Trophoblast cell (in vitro differentiated cells and primary cell): ENCODE data around the gene MEOX2.

Experiments
- DNase-seq, 2 donors: peaks; one replicate each; pipeline ENCODE4 v3.0.0-alpha.2; 2016
- H2AFZ ChIP-seq: 2 replicates; pipeline ENCODE4 v1.6.1; 2013; ENCODE audit warnings: low read length, moderate library complexity, mild to moderate bottlenecking; ENCODE audit not compliant: insufficient read depth, poor library complexity
- H2AK5ac ChIP-seq: 2 replicates; pipeline ENCODE4 v1.6.1; 2013; ENCODE audit warnings: mild to moderate bottlenecking, low read length
- H2BK120ac ChIP-seq: 2 replicates; pipeline ENCODE4 v1.6.1; 2013; ENCODE audit warnings: low read length, mild to moderate bottlenecking, moderate library complexity; ENCODE audit not compliant: insufficient read depth, poor library complexity
- H2BK12ac ChIP-seq: 2 replicates; pipeline ENCODE4 v1.6.1; 2013; ENCODE audit warnings: mild to moderate bottlenecking, low read length, moderate library complexity
- H2BK5ac ChIP-seq: 2 replicates; pipeline ENCODE4 v1.6.1; 2013; ENCODE audit warnings: low read length, low read depth, moderate library complexity, mild to moderate bottlenecking; ENCODE audit not compliant: poor library complexity
- H3K14ac ChIP-seq: 2 replicates; pipeline ENCODE4 v1.6.1; 2013; ENCODE audit warnings: mild to moderate bottlenecking, low read length
- H3K18ac ChIP-seq: 2 replicates; pipeline ENCODE4 v1.6.1; 2013; ENCODE audit warnings: mild to moderate bottlenecking, low read length
- H3K23ac ChIP-seq: 2 replicates; pipeline ENCODE4 v1.6.1; 2013; ENCODE audit warnings: low read length
- H3K27ac ChIP-seq: 2 replicates; pipeline ENCODE4 v1.5.1; 2013; ENCODE audit warnings: low read depth, mild to moderate bottlenecking, inconsistent platforms, low read length, moderate library complexity
- H3K27me3 ChIP-seq: 2 replicates; pipeline ENCODE4 v1.6.1; 2013; ENCODE audit warnings: inconsistent platforms, mild to moderate bottlenecking, low read length, moderate library complexity; ENCODE audit not compliant: insufficient read depth
- H3K36me3 ChIP-seq, 2 experiments: 1 replicate in 1 of 2; 2 replicates in 1 of 2; pipeline ENCODE4 v1.6.1; 2013; ENCODE audit warnings: low read length in 2 of 2, mild to moderate bottlenecking in 2 of 2, moderate library complexity in 1 of 2; ENCODE audit not compliant: insufficient read depth in 2 of 2, control insufficient read depth in 1 of 2
- H3K4ac ChIP-seq: 2 replicates; pipeline ENCODE4 v1.6.1; 2013; ENCODE audit warnings: low read depth, mild to moderate bottlenecking, low read length, moderate library complexity
- H3K4me1 ChIP-seq, 2 experiments: 1 replicate in 1 of 2; 2 replicates in 1 of 2; pipeline ENCODE4 v1.6.1; 2013; ENCODE audit warnings: low read length in 2 of 2, mild to moderate bottlenecking in 2 of 2, moderate library complexity in 1 of 2; ENCODE audit not compliant: insufficient read depth in 2 of 2, control insufficient read depth in 1 of 2
- H3K4me2 ChIP-seq: 2 replicates; pipeline ENCODE4 v1.6.1; 2013; ENCODE audit warnings: inconsistent platforms, mild to moderate bottlenecking, low read length, moderate library complexity
- H3K4me3 ChIP-seq: 2 replicates; pipeline ENCODE4 v1.5.1; 2013; ENCODE audit warnings: mild to moderate bottlenecking, low read depth, low read length, inconsistent platforms
- H3K79me1 ChIP-seq: one replicate; pipeline ENCODE4 v1.6.1; 2013; ENCODE audit warnings: low read length
- H3K79me2 ChIP-seq: 2 replicates; pipeline ENCODE4 v1.6.1; 2013; ENCODE audit warnings: low read length, mild to moderate bottlenecking; ENCODE audit not compliant: control insufficient read depth, insufficient read depth, poor library complexity
- H3K9ac ChIP-seq: 2 replicates; pipeline ENCODE4 v1.6.1; 2013; ENCODE audit warnings: mild to moderate bottlenecking, low read length
- H3K9me3 ChIP-seq: 2 replicates; pipeline ENCODE4 v1.6.1; 2013; ENCODE audit warnings: low read depth, mild to moderate bottlenecking, control low read depth, inconsistent platforms, low read length; ENCODE audit not compliant: insufficient read depth
- H4K12ac ChIP-seq: 2 replicates; pipeline ENCODE4 v1.6.1; 2013; ENCODE audit warnings: low read depth, mild to moderate bottlenecking, low read length, moderate library complexity
- H4K8ac ChIP-seq: 2 replicates; pipeline ENCODE4 v1.6.1; 2013; ENCODE audit warnings: low read depth, mild to moderate bottlenecking, low read length, moderate library complexity
- H4K91ac ChIP-seq: one replicate; pipeline ENCODE4 v1.6.1; 2013; ENCODE audit warnings: low read depth, mild to moderate bottlenecking, low read length, moderate library complexity
- WGBS: extraction: QIAGEN DNeasy Blood & Tissue Kit; methylation state at CpG from one replicate; pipeline ENCODE4 v1.1.7; 2013; ENCODE audit warnings: missing lambda C conversion rate; ENCODE audit not compliant: insufficient read length, insufficient coverage; ENCODE audit errors: extremely low coverage; 5-methylcytosine and 5-hydroxymethylcytosine counted together

Gene MEOX2

GRCh38 chr7:15667991-15668390 lies 18.5 kb downstream of the MEOX2 start:
- Histone ChIP-seq H4K91ac (no peak overlapping the region), H3K4me3 (no peak overlapping the region), H3K36me3 (no peaks in the 10 kb centered on the region), H4K12ac (no peak overlapping the region), H3K18ac (no peak overlapping the region), H3K9me3 (no peaks in the 10 kb centered on the region), H2BK120ac (no peak overlapping the region), H3K27ac (no peak overlapping the region), H3K14ac (no peak overlapping the region), H2AFZ (no peak overlapping the region), H3K27me3 (no peaks in the 10 kb centered on the region), H3K4ac (no peak overlapping the region), H3K4me1 (no peaks in the 10 kb centered on the region), H3K79me1 (no peaks in the 10 kb centered on the region), H3K4me2 (no peak overlapping the region), H4K8ac (no peak overlapping the region), H3K9ac (no peak overlapping the region), H3K23ac (no peak overlapping the region), H2BK5ac (no peak overlapping the region), H2AK5ac (no peak overlapping the region), H3K79me2 (no peaks in the 10 kb centered on the region), H2BK12ac (no peak overlapping the region)
- WGBS = no CpG with 5 or more reads among the region's 5 CpGs
- DNase-seq = no peak

DNA sequence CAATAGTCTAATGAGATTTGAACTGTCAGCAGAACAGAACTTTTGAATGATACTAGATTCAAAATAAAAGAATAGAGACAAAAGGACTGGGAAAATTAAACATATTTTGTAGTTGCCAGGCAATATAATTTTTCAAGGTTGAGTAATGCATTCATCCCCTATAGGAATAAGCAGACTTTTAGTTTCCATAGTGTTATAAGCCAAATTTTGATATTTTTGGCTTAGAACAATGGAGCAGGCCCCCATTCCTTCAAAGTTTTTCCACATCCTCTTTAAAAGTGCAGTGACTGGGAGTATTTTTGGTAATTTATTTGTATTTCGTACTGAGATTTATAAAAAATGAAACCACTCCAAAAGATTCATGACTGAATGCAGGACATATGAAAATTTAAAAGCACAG lies 24.0 kb downstream of the MEOX2 start:
- H4K8ac ChIP-seq = no peak overlapping the region
- H2BK120ac ChIP-seq = no peak overlapping the region
- H3K9ac ChIP-seq = no peak overlapping the region
- no peak overlapping the region for H2BK12ac ChIP-seq
- no peak overlapping the region for H4K91ac ChIP-seq
- no peaks in the 10 kb centered on the region for H3K27me3 ChIP-seq
- no peak overlapping the region for H2AFZ ChIP-seq
- no peak overlapping the region for H3K4me3 ChIP-seq
- H4K12ac ChIP-seq = no peak overlapping the region
- H2AK5ac ChIP-seq = no peak overlapping the region
- no peak for DNase-seq
- H3K4me1 ChIP-seq = no peaks in the 10 kb centered on the region
- no CpG with 5 or more reads among the region's 1 CpG for WGBS
- H3K4ac ChIP-seq = no peak overlapping the region
- H3K36me3 ChIP-seq = no peaks in the 10 kb centered on the region
- no peak overlapping the region for H3K23ac ChIP-seq
- no peak overlapping the region for H3K4me2 ChIP-seq
- H3K27ac ChIP-seq = no peak overlapping the region
- H3K79me1 ChIP-seq = no peaks in the 10 kb centered on the region
- H3K9me3 ChIP-seq = no peaks in the 10 kb centered on the region
- H3K79me2 ChIP-seq = no peaks in the 10 kb centered on the region
- H3K18ac ChIP-seq = no peak overlapping the region
- no peak overlapping the region for H3K14ac ChIP-seq
- no peak overlapping the region for H2BK5ac ChIP-seq

DNA sequence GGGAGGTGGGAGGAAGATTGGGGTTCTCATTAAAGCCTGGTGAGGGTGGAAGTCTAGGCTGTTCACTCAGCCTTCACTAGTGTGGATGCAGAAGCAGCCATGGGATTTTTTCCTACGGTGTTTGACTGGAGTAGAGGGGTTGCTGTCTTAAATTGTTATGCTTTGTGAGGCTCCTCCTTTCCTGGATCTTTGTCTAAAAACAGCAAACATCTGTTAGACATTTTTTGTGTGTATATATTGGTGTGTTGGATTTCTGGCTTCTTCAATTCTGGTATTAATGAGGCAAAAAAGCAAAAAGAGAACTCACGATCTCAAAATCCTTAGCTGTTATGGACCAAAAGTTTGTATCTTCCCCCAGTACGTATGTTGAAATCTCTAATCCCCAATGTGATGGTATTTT lies 28.2 kb downstream of the MEOX2 start:
- no peak overlapping the region for H3K23ac ChIP-seq
- no peaks in the 10 kb centered on the region for H3K79me2 ChIP-seq
- no peaks in the 10 kb centered on the region for H3K27me3 ChIP-seq
- H3K4me1 ChIP-seq = no peaks in the 10 kb centered on the region
- H3K79me1 ChIP-seq = no peaks in the 10 kb centered on the region
- no peak overlapping the region for H3K9ac ChIP-seq
- H3K4me2 ChIP-seq = no peak overlapping the region
- no peak overlapping the region for H3K18ac ChIP-seq
- no peak overlapping the region for H2AFZ ChIP-seq
- no peak overlapping the region for H3K4ac ChIP-seq
- no peak overlapping the region for H3K27ac ChIP-seq
- no peak overlapping the region for H2BK12ac ChIP-seq
- H3K9me3 ChIP-seq = no peaks in the 10 kb centered on the region
- no peak overlapping the region for H3K4me3 ChIP-seq
- no peak overlapping the region for H4K91ac ChIP-seq
- H4K12ac ChIP-seq = no peak overlapping the region
- WGBS = no CpG with 5 or more reads among the region's 3 CpGs
- no peak overlapping the region for H2AK5ac ChIP-seq
- H3K14ac ChIP-seq = no peak overlapping the region
- no peak for DNase-seq
- H2BK120ac ChIP-seq = no peak overlapping the region
- H2BK5ac ChIP-seq = no peak overlapping the region
- no peaks in the 10 kb centered on the region for H3K36me3 ChIP-seq
- H4K8ac ChIP-seq = no peak overlapping the region

GRCh38 chr7:15652776-15653290 lies 33.6 kb downstream of the MEOX2 start:
- no peaks in the 10 kb centered on the region for H3K36me3 ChIP-seq
- H3K18ac ChIP-seq = no peak overlapping the region
- H4K91ac ChIP-seq = no peak overlapping the region
- no peak overlapping the region for H3K4me2 ChIP-seq
- H3K79me1 ChIP-seq = no peaks in the 10 kb centered on the region
- no peak overlapping the region for H2BK120ac ChIP-seq
- H3K27me3 ChIP-seq = no peaks in the 10 kb centered on the region
- H2AFZ ChIP-seq = no peak overlapping the region
- no peaks in the 10 kb centered on the region for H3K79me2 ChIP-seq
- WGBS = no CpG with 5 or more reads among the region's 2 CpGs
- H4K12ac ChIP-seq = no peak overlapping the region
- H3K4me1 ChIP-seq = no peaks in the 10 kb centered on the region
- no peak overlapping the region for H2AK5ac ChIP-seq
- no peak overlapping the region for H3K27ac ChIP-seq
- no peak overlapping the region for H2BK5ac ChIP-seq
- no peak overlapping the region for H2BK12ac ChIP-seq
- H3K14ac ChIP-seq = no peak overlapping the region
- H3K4ac ChIP-seq = no peak overlapping the region
- peak; percentile 34 to 57 for DNase-seq
- H3K9ac ChIP-seq = no peak overlapping the region
- no peak overlapping the region for H4K8ac ChIP-seq
- H3K23ac ChIP-seq = no peak overlapping the region
- no peak overlapping the region for H3K4me3 ChIP-seq
- no peaks in the 10 kb centered on the region for H3K9me3 ChIP-seq
